ENCODE data around the gene ASIC4. TPM values are rescaled to one million over a fixed set of nuclear protein-coding genes. Genes with fewer than 3 reads are reported as not detected.

The ASIC4 gene
- total RNA-seq, 2 donors from 2014 or later: not detected

GRCh38 chr2:219511547-219512325, 2.5 kb upstream of the ASIC4 start:
- ATAC-seq (no peak), DNase-seq (no peak)
- Histone ChIP-seq H3K27ac (no peak overlapping the region), H3K9me3 (no peaks in the 10 kb centered on the region), H3K36me3 (replicated peaks in 1 of 2; ENCODE audit: insufficient read depth in 1 of 2, low read depth in 2 of 2) (no peaks in the 10 kb centered on the region), H3K4me3 (no peak overlapping the region), H3K27me3 (peaks cover 0 to 16% of the 10 kb centered on the region in 2 donors), H3K4me1 (peaks cover 26% of the 10 kb centered on the region)
- TF ChIP-seq POLR2A (IDR thresholded peaks at IDR 0.05) (no peak), CTCF (IDR thresholded peaks at IDR 0.05) (no peak)
- intact Hi-C loops (cut with DNase I): no loop called here
- WGBS, 2 donors: 26 to 30% methylated on average over 13 to 15 of the region's 15 CpGs

- ATAC-seq (no peak), DNase-seq (no peak)
- Histone ChIP-seq H3K36me3 (replicated peaks in 1 of 2; ENCODE audit: insufficient read depth in 1 of 2, low read depth in 2 of 2) (no peaks in the 10 kb centered on the region), H3K9me3 (no peaks in the 10 kb centered on the region), H3K27me3 (peaks cover 0 to 16% of the 10 kb centered on the region in 2 donors), H3K27ac (no peak overlapping the region), H3K4me3 (no peak overlapping the region), H3K4me1 (peaks cover 26% of the 10 kb centered on the region)
- 10 to 15% methylated on average over 14 of the region's 16 CpGs for WGBS, 2 donors
- TF ChIP-seq CTCF (IDR thresholded peaks at IDR 0.05) (no peak), POLR2A (IDR thresholded peaks at IDR 0.05) (no peak)
- intact Hi-C loops (cut with DNase I): no loop called here
Measured at GRCh38 chr2:219512524-219513216, 1.6 kb upstream of the ASIC4 start.

GRCh38 chr2:219513787-219514186, 495 bp upstream of the ASIC4 start:
- TF ChIP-seq CTCF (IDR thresholded peaks at IDR 0.05) (no peak), POLR2A (IDR thresholded peaks at IDR 0.05) (no peak)
- Histone ChIP-seq H3K27ac (no peak overlapping the region), H3K9me3 (no peaks in the 10 kb centered on the region), H3K36me3 (replicated peaks in 1 of 2; ENCODE audit: insufficient read depth in 1 of 2, low read depth in 2 of 2) (no peaks in the 10 kb centered on the region), H3K4me3 (no peak overlapping the region), H3K4me1 (peaks cover 26% of the 10 kb centered on the region), H3K27me3 (peaks cover 0 to 16% of the 10 kb centered on the region in 2 donors)
- ATAC-seq (no peak), DNase-seq (no peak)
- 17 to 24% methylated on average over 4 of the region's 4 CpGs for WGBS, 2 donors
- intact Hi-C loops (cut with DNase I): no loop called here

- Histone ChIP-seq H3K27ac (no peak overlapping the region), H3K4me3 (no peak overlapping the region), H3K36me3 (replicated peaks in 1 of 2; ENCODE audit: insufficient read depth in 1 of 2, low read depth in 2 of 2) (no peaks in the 10 kb centered on the region), H3K4me1 (peaks cover 16% of the 10 kb centered on the region), H3K9me3 (no peaks in the 10 kb centered on the region), H3K27me3 (peaks cover 0 to 16% of the 10 kb centered on the region in 2 donors)
- DNase-seq (no peak), ATAC-seq (no peak)
- TF ChIP-seq CTCF (IDR thresholded peaks at IDR 0.05) (no peak), POLR2A (IDR thresholded peaks at IDR 0.05) (no peak)
- intact Hi-C loops (cut with DNase I): no loop called here
- 91 to 100% methylated on average over 2 to 19 of the region's 21 CpGs for WGBS, 2 donors
Measured at GRCh38 chr2:219514836-219515235, 554 bp downstream of the ASIC4 start.

Data from body of pancreas (tissue), 4 donors.